GM13977 (cell line): Measurements from ENCODE around the gene SAMHD1.

Source experiments
- DNase-seq: peaks from one replicate; pipeline ENCODE4 v3.0.0; 2012; ENCODE audit warnings: low spot score
- in situ Hi-C: fragments of 300-500 bp; cut with MboI; formaldehyde crosslinking; loops from one replicate; pipeline ENCODE4 v1.12.0; 2022; ENCODE audit warnings: low sequenced_read_pairs, low pct_unique_long_range_greater_than_20kb, mixed read lengths, inconsistent platforms; ENCODE audit not compliant: unreplicated experiment
- TF ChIP-seq, protein P1 (sequence below): IDR thresholded peaks from 2 replicates; pipeline ENCODE4 v1.5.1; 2012; ENCODE audit warnings: mild to moderate bottlenecking, control low read depth; ENCODE audit not compliant: insufficient read depth; ENCODE audit errors: extremely low read depth, missing control alignments

The SAMHD1 gene

DNA sequence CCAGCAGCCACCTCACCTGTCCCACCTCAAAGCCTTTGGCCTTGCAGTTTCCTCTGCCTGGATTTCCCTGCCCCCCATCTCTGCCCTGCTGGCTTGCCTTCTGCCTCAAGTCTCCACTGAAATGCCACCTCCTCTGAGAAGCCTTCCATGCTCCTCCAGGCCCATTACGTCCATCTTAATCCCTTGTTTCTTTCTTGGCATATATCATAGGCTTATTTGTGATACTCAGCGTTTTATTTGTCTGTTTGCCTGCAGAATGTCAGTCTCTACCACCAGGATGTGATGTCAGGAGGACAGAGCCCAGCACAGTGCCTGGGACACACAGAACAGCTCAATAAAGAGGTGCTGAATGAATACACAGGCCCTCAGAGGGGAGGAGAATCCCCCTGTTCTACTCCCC lies 100.0 kb downstream of the SAMHD1 start:
- no peak for DNase-seq
- TF ChIP-seq, protein P1, sequence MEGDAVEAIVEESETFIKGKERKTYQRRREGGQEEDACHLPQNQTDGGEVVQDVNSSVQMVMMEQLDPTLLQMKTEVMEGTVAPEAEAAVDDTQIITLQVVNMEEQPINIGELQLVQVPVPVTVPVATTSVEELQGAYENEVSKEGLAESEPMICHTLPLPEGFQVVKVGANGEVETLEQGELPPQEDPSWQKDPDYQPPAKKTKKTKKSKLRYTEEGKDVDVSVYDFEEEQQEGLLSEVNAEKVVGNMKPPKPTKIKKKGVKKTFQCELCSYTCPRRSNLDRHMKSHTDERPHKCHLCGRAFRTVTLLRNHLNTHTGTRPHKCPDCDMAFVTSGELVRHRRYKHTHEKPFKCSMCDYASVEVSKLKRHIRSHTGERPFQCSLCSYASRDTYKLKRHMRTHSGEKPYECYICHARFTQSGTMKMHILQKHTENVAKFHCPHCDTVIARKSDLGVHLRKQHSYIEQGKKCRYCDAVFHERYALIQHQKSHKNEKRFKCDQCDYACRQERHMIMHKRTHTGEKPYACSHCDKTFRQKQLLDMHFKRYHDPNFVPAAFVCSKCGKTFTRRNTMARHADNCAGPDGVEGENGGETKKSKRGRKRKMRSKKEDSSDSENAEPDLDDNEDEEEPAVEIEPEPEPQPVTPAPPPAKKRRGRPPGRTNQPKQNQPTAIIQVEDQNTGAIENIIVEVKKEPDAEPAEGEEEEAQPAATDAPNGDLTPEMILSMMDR, result no peak
- in situ Hi-C loops, result no loop called here

- TF ChIP-seq, protein P1, result no peak
- no peak for DNase-seq
- in situ Hi-C loops, result no loop called here
Measured at GRCh38 chr20:36850759-36851158, 100.7 kb downstream of the SAMHD1 start.

- TF ChIP-seq, protein P1, result no peak
- in situ Hi-C loops, result no loop called here
- DNase-seq, result no peak
Measured at GRCh38 chr20:36849333-36850065, 102.0 kb downstream of the SAMHD1 start.

DNA sequence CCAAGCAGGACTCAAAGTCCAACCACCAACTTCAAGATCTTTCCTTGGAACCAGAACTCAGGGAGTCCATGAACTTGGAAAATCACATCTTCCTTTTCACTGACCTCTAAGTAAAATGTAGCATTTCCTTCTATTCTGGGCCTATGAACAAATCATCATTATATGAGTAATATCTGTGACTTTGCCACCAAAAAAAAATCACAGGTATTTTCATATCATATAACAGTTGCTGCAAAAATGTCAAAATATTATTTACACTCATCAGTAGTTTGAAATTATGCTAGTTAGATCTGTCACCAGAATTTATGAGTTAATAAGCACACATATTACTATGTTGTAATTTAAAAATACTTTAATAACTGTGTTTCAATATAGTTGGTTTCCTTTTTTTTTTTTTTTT lies 102.8 kb downstream of the SAMHD1 start:
- TF ChIP-seq, protein P1, result no peak
- DNase-seq, result no peak
- in situ Hi-C loops, result no loop called here

DNA sequence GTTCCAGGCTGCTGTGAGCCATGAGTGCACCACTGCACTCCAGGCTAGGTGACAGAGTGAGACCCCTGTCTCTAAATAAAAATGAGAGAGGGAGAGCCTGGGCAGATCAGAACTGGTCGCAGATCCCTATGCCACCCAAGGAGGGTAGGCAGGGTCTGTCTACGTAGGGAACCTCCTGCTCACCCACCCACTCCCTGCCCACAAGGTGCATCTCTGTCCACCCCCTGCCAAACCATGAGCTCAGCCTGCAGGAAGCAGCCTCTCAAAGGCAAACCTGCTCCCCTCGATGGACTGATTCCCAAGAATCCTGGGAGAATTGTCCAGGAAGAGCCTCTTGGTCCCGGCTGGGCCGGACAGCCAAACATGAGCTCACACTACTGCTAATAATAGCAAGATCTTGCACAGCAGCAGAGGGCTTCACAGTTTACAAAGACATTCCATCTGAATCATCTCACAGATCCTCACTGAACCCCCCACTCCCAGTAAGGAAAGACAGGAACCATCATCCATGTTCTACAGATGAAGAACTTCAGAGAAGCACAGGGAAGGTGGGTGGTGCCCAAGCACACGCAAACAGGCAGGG lies 103.3 kb downstream of the SAMHD1 start:
- TF ChIP-seq, protein P1, result no peak
- DNase-seq, result no peak
- in situ Hi-C loops, result no loop called here

GRCh38 chr20:36847710-36848040 lies 103.8 kb downstream of the SAMHD1 start:
- in situ Hi-C loops, result no loop called here
- no peak for DNase-seq
- TF ChIP-seq, protein P1, result no peak
